OCI-M1 (cell line): ENCODE measurements around the gene SH2D5.
"Not testable (repeated sequence)": the region's sequence is repeated elsewhere in the genome, so short reads cannot be mapped to it uniquely, and the experiment has no call there.

ENCODE experiments used
- DNase-seq: peaks from one replicate; lab custom pipeline; 2025; lab: John Stamatoyannopoulos, UW

Gene SH2D5

DNA sequence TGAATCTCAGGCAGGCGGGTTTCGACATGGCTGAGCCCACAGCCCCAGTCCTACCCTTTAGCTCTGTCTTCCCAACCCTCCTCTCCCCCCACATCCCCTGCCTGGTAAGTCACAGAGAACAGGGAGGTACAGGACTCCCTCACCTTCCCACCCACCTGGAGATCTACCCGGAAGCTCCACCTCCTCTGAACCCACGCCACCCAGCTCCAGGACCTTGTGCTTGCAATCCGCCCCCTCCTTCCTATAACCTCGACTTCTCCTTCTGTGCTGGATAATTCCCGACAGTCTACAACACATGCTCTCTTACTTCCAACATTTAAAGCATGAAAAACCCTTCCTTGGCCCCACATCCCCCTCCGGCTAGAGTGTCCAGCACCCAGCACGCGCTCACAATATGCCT lies 37.0 kb downstream of the SH2D5 start:
- no peak for DNase-seq

GRCh38 chr1:20693623-20694022 lies 38.9 kb downstream of the SH2D5 start:
- no peak for DNase-seq

DNA sequence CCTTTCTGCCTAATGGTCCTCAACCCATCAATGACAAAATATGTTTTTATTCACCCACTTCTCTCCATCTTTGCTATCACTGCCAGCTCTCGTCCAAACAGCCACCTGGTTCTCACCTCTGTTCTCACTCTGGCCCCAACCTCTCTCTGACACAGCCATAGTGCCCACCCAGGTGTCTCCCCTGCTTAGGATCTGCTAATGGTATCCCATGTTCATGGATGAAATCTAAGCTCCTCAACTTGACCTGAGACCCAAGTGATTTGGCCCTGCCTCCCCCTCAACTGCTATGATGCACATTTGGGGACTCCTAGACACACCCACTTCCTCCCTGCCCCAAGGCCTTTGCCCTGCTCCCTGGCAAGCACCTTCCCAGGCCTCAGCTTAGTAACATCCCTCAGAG lies 40.6 kb downstream of the SH2D5 start:
- DNase-seq: no peak

DNA sequence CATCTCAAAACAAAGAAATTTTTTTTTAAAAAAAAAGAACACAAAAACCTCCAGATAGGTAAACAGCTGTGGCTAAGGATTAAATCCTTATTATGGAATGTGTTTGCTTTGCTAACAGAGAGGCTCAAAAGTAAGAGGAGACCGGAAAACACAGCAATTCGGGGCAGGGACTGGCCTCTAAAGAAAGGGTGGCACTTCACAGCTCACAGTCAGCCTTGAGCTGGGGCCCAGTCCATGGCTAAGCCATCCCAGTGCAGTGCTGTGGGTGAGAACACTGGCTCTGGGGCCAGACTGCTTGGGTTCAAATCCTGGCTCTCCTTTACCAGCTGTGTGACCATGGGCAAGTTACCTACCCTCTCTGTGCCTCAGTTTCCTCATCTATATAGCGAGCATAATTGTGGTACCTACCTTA lies 42.9 kb downstream of the SH2D5 start:
- DNase-seq: no peak

GRCh38 chr1:20686883-20687725 lies 45.4 kb downstream of the SH2D5 start:
- DNase-seq: no peak

GRCh38 chr1:20685741-20686140 lies 46.8 kb downstream of the SH2D5 start:
- no peak for DNase-seq

- DNase-seq: no peak
These were observed 47.3 kb downstream of the SH2D5 start for GRCh38 chr1:20685099-20685662.

DNA sequence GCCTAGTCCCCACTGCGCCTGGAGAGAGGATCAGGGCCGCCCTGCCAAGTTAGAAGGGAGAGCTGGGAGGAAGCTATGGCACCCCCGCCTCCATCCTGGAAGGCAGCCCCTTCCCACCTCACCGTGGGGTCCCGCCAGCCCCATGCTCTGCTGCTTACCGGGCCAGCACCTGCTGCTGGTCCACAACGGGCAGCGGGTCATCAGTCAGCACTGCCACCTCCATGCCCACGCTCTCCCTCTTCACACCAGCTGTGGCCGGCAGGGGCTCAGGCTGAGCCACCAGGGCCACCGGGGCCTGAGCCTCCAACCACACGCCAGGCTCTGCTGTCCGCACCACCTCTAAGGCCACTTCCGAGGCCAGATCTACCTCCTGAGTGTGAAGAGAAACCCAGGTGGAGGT lies 47.9 kb downstream of the SH2D5 start:
- no peak for DNase-seq

- DNase-seq: no peak
These were observed 48.4 kb downstream of the SH2D5 start for GRCh38 chr1:20684050-20684620.

GRCh38 chr1:20683614-20684013 lies 48.9 kb downstream of the SH2D5 start:
- no peak for DNase-seq

GRCh38 chr1:20682571-20683236 lies 49.8 kb downstream of the SH2D5 start:
- no peak for DNase-seq

DNA sequence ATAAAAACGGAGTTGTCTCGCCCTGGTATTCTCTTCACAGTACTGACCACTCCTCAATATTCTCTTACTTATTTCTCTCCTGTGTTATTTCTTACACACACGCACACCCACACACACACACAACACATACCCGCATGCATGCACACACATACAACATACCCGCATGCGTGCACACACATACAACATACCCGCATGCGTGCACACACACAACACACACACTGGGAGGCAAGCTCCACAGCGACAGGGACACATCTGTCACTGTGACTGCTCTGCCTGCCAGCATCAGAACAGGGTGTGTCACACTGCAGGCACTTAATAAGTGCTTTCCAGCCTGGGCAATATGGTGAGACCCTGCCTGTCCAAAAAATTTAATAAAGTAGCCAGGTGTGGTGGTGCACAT lies 50.5 kb downstream of the SH2D5 start:
- DNase-seq: no peak

DNA sequence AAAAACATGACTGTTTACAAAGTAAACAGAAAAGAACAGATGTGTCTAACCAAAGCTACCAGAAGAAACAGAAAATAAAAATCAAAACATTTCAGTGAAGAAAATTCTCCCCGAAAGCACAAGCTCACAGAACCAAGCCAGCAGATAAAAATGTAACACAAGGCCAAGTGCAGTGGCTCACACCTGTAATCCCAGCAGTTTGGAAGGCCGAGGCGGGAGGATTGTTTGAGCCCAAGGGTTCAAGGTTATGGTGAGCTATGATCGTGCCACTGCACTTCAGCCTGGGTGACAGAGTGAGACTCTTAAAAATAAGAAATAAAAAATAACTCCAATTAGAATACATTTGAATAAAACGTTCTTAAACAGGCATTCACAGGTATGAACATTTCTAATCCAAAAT lies 52.2 kb downstream of the SH2D5 start:
- DNase-seq: no peak

DNA sequence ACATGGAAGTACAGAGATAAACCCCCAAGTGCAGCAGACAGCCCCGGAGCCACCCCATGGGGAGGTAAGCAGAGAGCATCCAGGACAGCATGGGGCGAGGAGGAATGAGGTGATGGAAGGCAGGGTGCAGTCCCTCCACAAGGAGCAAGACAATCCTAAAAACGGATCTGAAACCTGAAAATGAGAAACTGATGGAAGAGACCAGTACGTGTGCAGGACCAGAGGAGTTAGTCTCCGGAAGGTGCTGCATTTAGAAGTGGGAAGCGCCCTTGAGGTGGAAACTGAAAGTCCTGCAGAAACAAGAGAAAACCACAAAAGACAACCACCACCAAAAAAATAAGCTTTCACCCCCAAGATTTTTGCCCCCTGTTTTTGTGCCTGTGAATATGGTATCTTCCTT lies 53.9 kb downstream of the SH2D5 start:
- no peak for DNase-seq

GRCh38 chr1:20673626-20674025 lies 58.9 kb downstream of the SH2D5 start:
- DNase-seq: not testable (repeated sequence)

- DNase-seq: no peak
These were observed 60.3 kb downstream of the SH2D5 start for GRCh38 chr1:20672265-20672632.

DNA sequence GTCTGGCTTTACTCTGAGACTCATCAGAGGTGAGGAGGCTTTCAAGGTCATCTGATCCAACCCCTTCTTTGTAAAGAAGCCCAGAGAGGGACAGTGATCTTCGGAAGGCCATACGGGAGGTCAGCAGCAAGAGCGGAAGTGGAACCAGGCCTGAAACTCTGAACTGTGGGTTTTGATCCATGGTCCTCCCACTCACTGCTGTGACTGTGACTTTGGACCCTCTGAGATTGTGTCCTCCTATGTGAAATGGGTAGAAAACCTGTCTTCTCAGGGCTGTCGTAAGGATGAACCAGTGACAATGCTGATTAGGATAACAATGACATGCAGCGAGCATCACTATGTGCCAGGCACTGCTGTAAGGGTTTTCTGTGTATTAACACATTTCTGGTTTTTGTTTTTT lies 61.6 kb downstream of the SH2D5 start:
- no peak for DNase-seq
